GM23248 (cell line): ENCODE measurements around the gene ARHGEF28. TPM values are rescaled to one million over a fixed set of nuclear protein-coding genes. Genes with fewer than 3 reads are reported as not detected.

Experiments
- DNase-seq: peaks from one replicate; pipeline ENCODE4 v3.0.0-alpha.2; 2015
- H2AFZ ChIP-seq: fragments of 200-600 bp; sonication (generic); 2 replicates; pipeline ENCODE4 v1.6.1; 2016; ENCODE audit warnings: antibody characterized with exemption
- H3F3A ChIP-seq: fragments of 200-600 bp; sonication (generic); 2 replicates; pipeline ENCODE4 v1.6.1; 2016; ENCODE audit warnings: mild to moderate bottlenecking, antibody characterized with exemption, mixed run types; ENCODE audit not compliant: insufficient read depth
- H3K27ac ChIP-seq: fragments of 200-600 bp; sonication (generic); 2 replicates; pipeline ENCODE4 v1.5.1; 2016; ENCODE audit warnings: mild to moderate bottlenecking
- H3K27me3 ChIP-seq: fragments of 200-600 bp; sonication (generic); replicated peaks from 2 replicates; pipeline ENCODE4 v1.6.1; 2016; ENCODE audit warnings: mild to moderate bottlenecking; ENCODE audit not compliant: insufficient read depth
- H3K36me3 ChIP-seq: fragments of 200-600 bp; sonication (generic); 2 replicates; pipeline ENCODE4 v1.6.1; 2016; ENCODE audit warnings: low read depth, mild to moderate bottlenecking
- H3K4me1 ChIP-seq: fragments of 200-600 bp; sonication (generic); 2 replicates; pipeline ENCODE4 v1.6.1; 2016; ENCODE audit warnings: mild to moderate bottlenecking; ENCODE audit not compliant: insufficient read depth
- H3K4me2 ChIP-seq: fragments of 200-600 bp; sonication (generic); one replicate; pipeline ENCODE4 v1.6.1; 2016; ENCODE audit warnings: mild to moderate bottlenecking; ENCODE audit not compliant: unreplicated experiment
- H3K4me3 ChIP-seq: fragments of 200-600 bp; sonication (generic); 2 replicates; pipeline ENCODE4 v1.5.1; 2016; ENCODE audit warnings: mild to moderate bottlenecking
- H3K79me2 ChIP-seq: fragments of 200-600 bp; sonication (generic); 2 replicates; pipeline ENCODE4 v1.6.1; 2016; ENCODE audit warnings: mild to moderate bottlenecking; ENCODE audit not compliant: insufficient read depth
- H3K9ac ChIP-seq: fragments of 200-600 bp; sonication (generic); 2 replicates; pipeline ENCODE4 v1.6.1; 2016; ENCODE audit warnings: mild to moderate bottlenecking
- H3K9me2 ChIP-seq: fragments of 200-600 bp; sonication (generic); 2 replicates; pipeline ENCODE4 v1.6.1; 2016; ENCODE audit warnings: mixed run types, mild to moderate bottlenecking, moderate library complexity; ENCODE audit not compliant: insufficient read depth
- H3K9me3 ChIP-seq: fragments of 200-600 bp; sonication (generic); one replicate; pipeline ENCODE4 v1.6.1; 2017; ENCODE audit warnings: low read depth
- H4K20me1 ChIP-seq: fragments of 200-600 bp; sonication (generic); 2 replicates; pipeline ENCODE4 v1.6.0; 2016; ENCODE audit not compliant: insufficient read depth
- EZH2 ChIP-seq: fragments of 200-600 bp; sonication (generic); IDR thresholded peaks from 2 replicates; pipeline ENCODE4 v1.6.1; 2018; ENCODE audit warnings: antibody characterized with exemption, mild to moderate bottlenecking; ENCODE audit not compliant: insufficient read depth, poor library complexity, severe bottlenecking
- EZH2phosphoT487 ChIP-seq: fragments of 200-600 bp; sonication (generic); IDR thresholded peaks from 2 replicates; pipeline ENCODE4 v1.6.1; 2018; ENCODE audit warnings: antibody characterized with exemption, moderate library complexity, mild to moderate bottlenecking, low read depth; ENCODE audit not compliant: insufficient read depth
- WGBS, 2 experiments: methylation state at CpG; one replicate each; pipeline ENCODE4 v1.1.6; 2015 to 2017; ENCODE audit warnings: low lambda C conversion rate in 2 of 2, low coverage in 1 of 2; ENCODE audit errors: missing lambda C conversion rate in 2 of 2; 5-methylcytosine and 5-hydroxymethylcytosine counted together
- in situ Hi-C: fragments of 300-500 bp; cut with MboI; formaldehyde crosslinking; loops from 2 replicates; pipeline ENCODE4 v1.15.0; 2020
- polyA plus RNA-seq: library from polyadenylated mRNA; unstranded; fragments of >200 nt; fragmentation: Nextera tagmentation; extraction: Ambion mirVana; gene quantifications from 2 replicates; pipeline ENCODE4 v1.2.1, GENCODE V29; 2016
- total RNA-seq: library from RNA; depleted of rRNA; stranded (reverse); fragments of >200 nt; shearing (Covaris generic); gene quantifications from 2 replicates; pipeline ENCODE4 v1.2.3, GENCODE V29; 2014

Gene ARHGEF28
- total and polyA plus RNA-seq, 2 experiments from 2014 or later: 5.0 to 9.6 TPM

DNA sequence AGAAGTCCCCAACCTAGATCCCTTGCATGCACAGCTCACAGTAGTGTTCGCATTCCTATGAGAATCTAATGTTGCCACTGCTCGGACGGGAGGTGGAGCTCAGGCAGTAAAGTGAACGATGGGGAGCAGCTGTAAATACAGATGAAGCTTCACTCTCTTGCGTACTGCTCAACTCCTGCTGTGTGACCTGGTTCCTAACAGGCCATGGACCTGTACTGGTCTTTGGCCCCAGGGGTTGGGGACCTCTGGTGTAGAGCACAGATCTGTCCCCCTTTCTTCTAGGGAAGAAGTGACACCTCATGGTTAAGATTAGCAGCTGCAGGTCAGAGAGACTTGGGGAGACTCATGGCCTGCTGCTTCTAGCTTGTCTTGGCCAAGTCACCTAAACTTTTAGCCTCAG lies 7.1 kb downstream of the ARHGEF28 start:
- no peak for DNase-seq
- peaks cover 90% of the 10 kb centered on the region for H3K79me2 ChIP-seq
- H3F3A ChIP-seq: no peaks in the 10 kb centered on the region; the same call in 1 of the 2 replicates
- peaks cover 6% of the 10 kb centered on the region for H3K4me1 ChIP-seq
- no peaks in the 10 kb centered on the region for H3K36me3 ChIP-seq
- no peaks in the 10 kb centered on the region for H4K20me1 ChIP-seq
- no peaks in the 10 kb centered on the region for H3K9me3 ChIP-seq
- TF ChIP-seq EZH2 (no peak), EZH2phosphoT487 (no peak)
- H3K9me2 ChIP-seq: no peaks in the 10 kb centered on the region
- no peaks in the 10 kb centered on the region for H3K27me3 ChIP-seq
- H2AFZ ChIP-seq: no peak overlapping the region
- H3K4me3 ChIP-seq: no peak overlapping the region
- no peak overlapping the region for H3K27ac ChIP-seq
- in situ Hi-C loops: no loop called here
- H3K9ac ChIP-seq: no peak overlapping the region
- no peak overlapping the region for H3K4me2 ChIP-seq
- WGBS, 2 experiments: 79 to 84% methylated on average over 5 of the region's 5 CpGs

DNA sequence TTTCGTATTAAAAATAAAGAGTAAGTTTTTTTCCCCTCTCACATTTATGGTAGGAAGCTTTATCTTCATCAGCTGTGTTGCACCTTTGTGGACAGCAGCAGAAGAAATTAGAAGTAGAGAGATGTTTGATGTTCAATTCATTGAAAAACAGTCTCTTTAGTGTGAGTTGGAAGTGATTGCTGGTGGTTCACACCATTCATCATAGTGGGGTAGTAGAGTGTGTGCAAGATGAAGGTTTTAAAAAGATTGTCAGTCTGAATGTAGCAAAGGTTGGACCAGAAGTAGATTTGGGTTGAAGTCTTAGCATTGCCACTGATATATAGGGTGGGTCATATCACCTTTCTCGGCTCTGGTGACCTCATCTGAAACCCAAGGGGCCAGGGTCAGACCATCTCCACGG lies 10.4 kb downstream of the ARHGEF28 start:
- no peak for DNase-seq
- Histone ChIP-seq H2AFZ (no peak overlapping the region), H3K4me2 (no peak overlapping the region), H3K9ac (no peak overlapping the region), H4K20me1 (no peaks in the 10 kb centered on the region), H3K27ac (no peak overlapping the region), H3K9me2 (no peaks in the 10 kb centered on the region), H3K4me1 (peaks cover 38% of the 10 kb centered on the region), H3K9me3 (no peaks in the 10 kb centered on the region), H3K27me3 (no peaks in the 10 kb centered on the region), H3K4me3 (no peak overlapping the region), H3K36me3 (no peaks in the 10 kb centered on the region), H3K79me2 (peaks cover 82% of the 10 kb centered on the region), H3F3A (peaks cover 8% of the 10 kb centered on the region)
- 96 to 97% methylated on average over 3 of the region's 3 CpGs for WGBS, 2 experiments
- TF ChIP-seq EZH2phosphoT487: no peak
- no peak for TF ChIP-seq EZH2
- in situ Hi-C loops: no loop called here

DNA sequence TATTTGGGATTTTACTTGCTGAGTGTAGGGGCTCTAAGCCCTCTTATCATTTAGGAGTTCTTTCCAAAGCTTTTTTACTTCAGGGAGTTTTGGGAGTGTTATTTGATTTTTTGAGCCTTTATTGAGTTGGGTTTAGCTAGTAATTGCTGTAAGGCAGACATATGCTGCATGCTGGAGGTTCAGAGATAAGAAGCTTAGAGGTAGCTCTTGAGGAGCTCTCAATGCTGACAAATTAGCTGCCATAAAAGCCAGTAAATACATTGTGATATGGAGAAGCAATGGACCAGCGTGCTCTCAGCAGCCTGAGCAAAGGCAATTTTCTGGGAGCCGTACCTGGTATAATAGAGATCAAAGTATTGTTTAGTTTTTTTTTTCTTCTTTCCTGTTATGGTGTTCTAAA lies 11.6 kb downstream of the ARHGEF28 start:
- Histone ChIP-seq H3K36me3 (no peaks in the 10 kb centered on the region), H3K9ac (no peak overlapping the region), H3K9me3 (no peaks in the 10 kb centered on the region), H3K4me3 (no peak overlapping the region), H3K27me3 (no peaks in the 10 kb centered on the region), H3K9me2 (no peaks in the 10 kb centered on the region), H3K79me2 (peaks cover 85% of the 10 kb centered on the region), H4K20me1 (no peaks in the 10 kb centered on the region), H3K4me1 (peaks cover 38% of the 10 kb centered on the region), H3K4me2 (no peak overlapping the region), H2AFZ (no peak overlapping the region), H3F3A (peaks cover 8% of the 10 kb centered on the region), H3K27ac (no peak overlapping the region)
- in situ Hi-C loops: no loop called here
- DNase-seq: no peak
- WGBS, 2 experiments: 98% methylated on average over 2 of the region's 2 CpGs
- no peak for TF ChIP-seq EZH2
- TF ChIP-seq EZH2phosphoT487: no peak

DNA sequence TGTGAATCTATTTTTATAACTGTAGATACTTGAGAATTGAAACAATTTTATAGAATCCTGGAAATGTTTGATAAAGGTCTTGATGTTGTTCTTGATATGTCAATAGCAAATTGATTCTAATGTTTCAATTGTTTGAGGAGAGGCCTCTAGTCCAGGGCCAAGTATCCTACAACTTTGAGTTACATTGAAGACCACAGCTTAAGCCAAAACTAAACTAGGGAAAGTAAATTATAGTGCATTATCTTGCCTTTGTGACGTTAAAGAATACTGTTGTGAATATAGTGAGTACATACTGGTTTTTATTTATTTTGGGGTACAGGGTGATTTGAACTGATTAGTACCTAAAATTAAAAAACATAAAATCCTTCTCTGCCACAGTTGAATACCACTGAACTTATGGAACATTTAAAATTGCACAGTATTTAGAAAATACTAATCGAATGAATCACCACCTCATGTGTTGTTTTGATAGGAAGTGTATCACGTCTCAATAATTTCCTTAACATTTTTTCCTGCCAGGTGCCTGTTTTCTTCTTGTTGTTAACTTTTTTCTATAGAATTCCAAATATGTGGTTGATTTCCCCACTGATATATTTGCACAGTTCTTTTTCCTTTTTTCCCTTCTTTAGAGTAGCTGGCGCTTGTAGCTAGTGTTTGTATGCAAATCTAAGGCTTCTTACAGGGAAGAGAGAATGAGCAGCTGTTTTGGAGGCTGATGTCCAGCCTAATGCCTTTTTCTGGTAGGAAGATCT lies 12.5 kb downstream of the ARHGEF28 start:
- H3K36me3 ChIP-seq: no peaks in the 10 kb centered on the region
- DNase-seq: peak; percentile 60
- peaks cover 38% of the 10 kb centered on the region for H3K4me1 ChIP-seq
- H3K27me3 ChIP-seq: no peaks in the 10 kb centered on the region
- H3K4me2 ChIP-seq: peak overlapping the region; percentile 71
- no peak overlapping the region for H3K9ac ChIP-seq
- in situ Hi-C loops: no loop called here
- peak overlapping the region; percentile 47 for H3K27ac ChIP-seq
- 37 to 45% methylated on average over 4 of the region's 4 CpGs for WGBS, 2 experiments
- H3K4me3 ChIP-seq: peak overlapping the region; percentile 53
- H2AFZ ChIP-seq: 0 out of 2 replicates have a peak overlapping the region, but pooled peaks have one; percentile 19
- H3F3A ChIP-seq: peaks cover 8% of the 10 kb centered on the region
- no peaks in the 10 kb centered on the region for H3K9me3 ChIP-seq
- H3K9me2 ChIP-seq: no peaks in the 10 kb centered on the region
- peaks cover 81% of the 10 kb centered on the region for H3K79me2 ChIP-seq
- no peaks in the 10 kb centered on the region for H4K20me1 ChIP-seq
- TF ChIP-seq EZH2 (no peak), EZH2phosphoT487 (no peak)
